HG03039 (cell line): ENCODE measurements around the gene SLC43A2.
"Not testable (repeated sequence)": the region's sequence is repeated elsewhere in the genome, so short reads cannot be mapped to it uniquely, and the experiment has no call there.

Experiments
- ATAC-seq: cut with Tn5 transposase; IDR thresholded peaks from one replicate; pipeline ENCODE4 v1.9.1; 2021; ENCODE audit warnings: mild to moderate bottlenecking, moderate library complexity; ENCODE audit not compliant: unreplicated experiment

The SLC43A2 gene

DNA sequence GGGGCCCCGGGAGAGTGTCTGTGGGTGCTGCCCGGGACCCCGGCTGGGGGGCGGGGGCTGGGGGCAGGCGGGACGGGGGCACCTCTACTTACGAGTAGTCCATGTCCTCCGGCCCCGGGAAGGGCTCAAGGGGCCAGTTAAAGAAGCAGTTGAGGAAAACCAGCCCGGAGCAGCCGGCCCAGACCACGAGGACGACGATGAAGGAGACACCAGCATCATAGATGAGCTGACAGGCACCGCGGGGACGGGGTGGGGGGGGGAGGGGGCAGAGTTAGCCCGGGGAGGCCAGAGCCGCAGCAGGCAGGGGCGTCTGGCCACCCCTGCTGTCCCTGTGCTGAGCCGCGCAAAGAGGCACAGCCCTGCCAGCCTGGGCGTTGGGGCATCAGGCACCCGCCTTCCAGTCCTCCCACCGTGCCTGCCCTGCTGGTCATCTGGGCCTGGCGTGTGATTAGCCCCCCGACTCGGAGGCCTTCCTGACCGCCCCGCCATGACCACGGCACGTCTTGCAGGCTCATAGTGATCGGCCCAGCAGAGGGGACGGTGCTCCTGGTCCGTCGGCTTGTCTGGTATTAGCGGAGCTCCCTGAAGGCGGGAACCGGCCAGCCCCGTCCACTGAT, 37.1 kb downstream of the SLC43A2 start:
- no peak for ATAC-seq

DNA sequence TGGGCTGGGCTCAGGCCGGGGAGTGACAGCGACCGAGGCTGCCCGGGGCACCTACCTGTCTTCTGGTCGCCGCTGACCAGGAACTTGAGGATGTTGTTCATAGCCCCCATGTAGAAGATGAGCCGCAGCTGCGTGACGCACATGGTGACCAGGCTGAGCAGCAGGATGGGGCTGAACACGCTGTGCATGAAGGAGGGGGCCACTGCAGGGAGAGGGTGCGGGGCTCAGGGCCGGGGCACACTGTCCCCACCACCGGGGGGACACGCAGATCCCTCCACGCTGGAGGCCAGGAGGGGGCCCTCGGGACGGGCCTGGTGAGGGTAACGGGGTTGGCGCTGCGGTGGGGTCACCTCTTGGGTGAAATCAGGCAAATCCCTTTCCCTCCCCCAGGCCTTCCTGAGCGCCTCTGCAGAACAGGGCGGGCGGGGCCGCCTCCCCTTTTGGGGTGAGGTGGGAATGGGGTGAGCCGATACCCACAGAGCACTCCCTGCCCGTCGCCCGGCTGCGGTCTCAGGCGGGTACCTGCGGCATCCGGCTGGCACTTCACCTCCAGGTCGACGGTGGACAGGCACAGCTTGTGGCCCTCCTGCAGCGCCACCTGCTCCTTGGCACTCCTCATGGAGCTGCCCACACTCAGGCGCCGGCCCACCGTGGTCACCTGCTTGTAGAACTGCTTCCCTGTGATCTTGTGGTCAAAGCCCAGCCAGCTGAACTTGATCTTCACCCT, 37.7 kb downstream of the SLC43A2 start:
- no peak for ATAC-seq

DNA sequence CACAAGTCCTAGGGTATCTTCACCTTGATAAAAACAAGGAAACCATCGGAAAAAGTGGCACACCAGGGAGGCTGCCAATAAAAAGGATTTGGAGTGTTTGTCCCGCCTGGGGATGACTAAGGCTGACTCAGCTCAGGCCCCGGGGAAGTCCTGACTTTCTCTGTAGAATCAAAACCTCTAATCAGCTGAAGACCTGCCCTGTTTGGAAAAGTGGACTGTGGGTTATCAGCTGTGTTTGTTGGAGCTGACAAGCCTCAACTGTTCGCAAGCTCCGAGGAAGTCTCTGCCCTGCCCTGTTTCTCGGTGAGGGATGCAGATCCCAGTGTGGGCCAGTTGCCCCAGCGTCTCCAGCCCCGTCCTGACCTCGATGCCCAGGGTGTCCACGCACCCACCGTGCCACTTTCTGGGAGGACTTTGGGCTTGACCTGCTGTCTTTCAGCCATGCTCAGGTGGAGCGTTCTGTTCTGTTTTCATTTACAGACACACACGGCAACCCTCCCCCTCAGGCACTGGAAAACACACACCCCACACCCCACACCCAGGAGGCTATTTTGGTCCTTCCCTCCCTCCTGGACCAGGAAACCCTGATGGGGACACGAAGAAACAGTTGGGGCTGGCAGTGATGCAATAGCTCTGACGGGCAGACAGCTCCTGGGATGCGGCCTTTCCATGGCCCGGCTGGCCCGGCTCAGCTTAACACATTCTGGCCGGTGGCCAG, 38.4 kb downstream of the SLC43A2 start:
- no peak for ATAC-seq

DNA sequence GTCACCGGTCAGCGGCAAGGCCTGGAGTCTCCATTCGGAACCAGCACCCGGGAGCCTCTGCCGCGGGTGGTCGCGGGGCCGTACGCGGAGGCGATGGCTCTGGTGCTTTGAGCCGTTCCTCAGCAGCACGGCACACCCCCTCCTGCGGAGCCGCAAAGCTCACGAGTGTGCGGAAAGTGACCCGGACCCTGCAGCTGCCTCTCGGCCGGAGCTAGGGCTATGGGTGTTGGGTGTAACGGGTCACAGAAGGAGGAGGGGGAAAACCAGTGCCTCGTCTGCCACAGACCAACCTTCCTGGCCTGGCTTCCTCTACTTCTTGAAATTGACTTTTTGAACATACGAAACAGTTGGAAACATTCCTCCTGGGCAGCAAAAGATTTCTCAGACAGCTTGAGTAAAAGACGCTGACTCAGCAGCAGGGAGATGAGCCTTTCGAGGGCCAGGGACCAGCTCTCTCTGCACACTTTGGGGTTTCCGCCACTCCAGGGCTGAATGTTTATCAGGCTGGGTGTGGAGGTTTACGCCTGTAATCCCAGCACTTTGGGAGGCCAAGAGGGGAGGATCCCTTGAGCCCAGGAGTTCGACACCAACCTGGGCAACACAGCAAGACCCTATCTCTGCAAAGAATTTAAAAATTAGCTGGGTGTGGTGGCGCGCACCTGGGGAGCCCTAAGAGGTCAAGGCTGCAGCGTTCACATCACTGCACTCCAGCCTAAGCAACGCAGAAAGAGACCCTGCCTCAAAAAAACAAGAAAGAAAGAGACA, 39.6 kb downstream of the SLC43A2 start:
- no peak for ATAC-seq

DNA sequence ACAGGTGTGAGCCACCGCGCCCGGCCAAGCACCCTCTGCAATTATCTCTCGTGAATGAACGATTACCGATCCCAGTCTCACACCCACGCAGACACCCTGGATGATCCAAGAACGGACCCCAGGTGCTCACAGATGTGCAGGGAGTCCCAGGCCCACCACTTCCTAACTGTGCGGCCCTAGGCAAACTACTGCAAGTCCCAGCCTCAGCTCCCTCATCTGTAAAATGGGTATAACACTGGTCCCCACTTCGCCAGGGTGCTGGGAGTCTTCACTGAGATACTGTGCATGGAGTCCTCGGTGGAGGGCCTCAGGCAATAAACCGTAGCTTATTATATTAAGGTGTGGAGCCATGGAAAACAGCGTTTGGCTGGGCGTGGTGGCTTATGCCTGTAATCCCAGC, 44.5 kb downstream of the SLC43A2 start:
- ATAC-seq: no peak

DNA sequence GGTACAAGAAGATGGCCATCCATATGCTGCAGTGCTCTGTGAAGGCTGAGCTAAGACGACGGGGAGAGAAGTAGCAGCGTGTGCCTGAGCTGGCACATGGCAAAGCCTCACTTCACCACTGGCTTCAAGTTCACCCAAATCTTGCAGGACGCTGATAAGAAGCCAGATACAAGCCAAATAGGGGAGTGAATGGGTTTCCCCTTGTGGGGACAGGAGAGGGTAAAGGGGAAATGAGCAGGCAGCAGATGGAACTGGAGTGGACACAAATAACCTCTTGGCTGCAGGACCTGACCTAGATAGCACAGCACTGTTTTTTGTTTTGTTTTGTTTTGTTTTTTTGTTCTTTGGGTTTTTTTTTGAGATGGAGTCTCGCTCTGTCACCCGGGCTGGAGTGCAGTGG, 45.1 kb downstream of the SLC43A2 start:
- no peak for ATAC-seq

DNA sequence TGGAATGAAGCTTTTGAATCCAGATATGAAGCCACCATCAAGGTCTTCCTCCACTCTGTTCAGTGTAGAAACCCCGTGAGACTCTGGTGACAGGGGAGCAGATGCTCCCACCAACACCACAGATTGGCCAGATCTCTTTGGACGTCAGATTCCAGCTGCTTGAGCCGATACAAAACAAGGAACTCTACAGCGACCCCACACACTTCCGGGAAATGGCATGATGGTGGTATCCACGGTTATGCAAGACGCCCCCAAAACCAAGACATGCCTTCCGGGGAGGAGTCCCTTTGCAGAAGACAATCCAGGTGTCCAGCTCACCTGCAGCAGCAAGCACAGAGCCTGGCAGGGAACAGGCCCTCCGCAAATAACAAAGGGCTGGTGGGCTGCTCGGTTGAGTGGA, 46.3 kb downstream of the SLC43A2 start:
- no peak for ATAC-seq

DNA sequence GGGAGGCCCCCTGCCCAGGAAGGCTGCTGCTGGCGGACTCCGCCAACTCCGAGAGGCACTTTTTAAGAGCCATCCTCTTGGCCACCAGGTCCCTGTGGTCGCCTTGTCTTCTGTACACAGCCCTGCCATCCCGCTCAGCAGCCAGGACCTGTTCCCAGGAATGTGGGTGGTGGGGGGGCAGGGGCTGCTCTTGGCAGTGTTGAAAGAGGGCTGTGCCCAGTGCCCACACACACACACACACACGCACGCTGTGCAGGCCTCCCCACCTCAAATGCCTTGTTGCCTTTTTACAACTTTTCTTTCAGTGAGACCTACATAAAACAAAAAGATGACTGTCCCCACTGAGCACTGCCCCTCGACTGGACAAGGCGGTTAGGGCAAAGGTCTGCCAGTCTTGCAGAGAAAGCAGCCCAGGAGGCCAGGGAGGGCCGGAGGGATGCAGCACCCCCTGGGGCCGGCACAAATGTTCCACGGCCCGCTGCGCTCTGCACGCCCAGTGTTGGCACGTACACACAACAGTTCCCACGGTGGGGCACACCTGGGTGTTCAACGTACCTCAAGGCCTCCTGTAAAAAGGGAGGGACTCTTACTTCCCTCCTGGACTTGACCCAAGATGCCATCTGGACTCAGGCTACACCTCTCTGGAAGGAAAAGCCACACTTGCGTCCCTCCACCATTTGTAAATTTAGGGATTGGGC, 47.5 kb downstream of the SLC43A2 start:
- no peak for ATAC-seq

DNA sequence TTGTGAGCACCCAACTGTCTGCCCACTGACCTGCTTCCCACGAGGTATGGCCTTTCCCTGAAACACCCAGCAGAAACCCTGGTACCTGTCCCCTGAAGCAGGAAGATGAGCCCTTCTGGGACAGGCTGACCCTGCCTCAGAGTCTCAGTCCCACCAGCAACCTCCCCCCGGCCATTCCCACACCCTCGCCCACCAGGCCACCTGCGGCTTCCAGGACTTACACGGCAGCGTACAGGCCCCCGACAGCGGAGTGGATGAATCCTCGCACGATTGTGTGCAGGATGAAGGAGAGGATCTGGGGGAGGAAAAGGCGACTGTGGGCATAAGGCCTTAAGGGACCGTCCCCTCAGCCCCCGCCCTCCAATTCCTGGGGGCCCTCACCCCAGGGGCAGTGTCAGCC, 50.6 kb downstream of the SLC43A2 start:
- ATAC-seq: no peak

DNA sequence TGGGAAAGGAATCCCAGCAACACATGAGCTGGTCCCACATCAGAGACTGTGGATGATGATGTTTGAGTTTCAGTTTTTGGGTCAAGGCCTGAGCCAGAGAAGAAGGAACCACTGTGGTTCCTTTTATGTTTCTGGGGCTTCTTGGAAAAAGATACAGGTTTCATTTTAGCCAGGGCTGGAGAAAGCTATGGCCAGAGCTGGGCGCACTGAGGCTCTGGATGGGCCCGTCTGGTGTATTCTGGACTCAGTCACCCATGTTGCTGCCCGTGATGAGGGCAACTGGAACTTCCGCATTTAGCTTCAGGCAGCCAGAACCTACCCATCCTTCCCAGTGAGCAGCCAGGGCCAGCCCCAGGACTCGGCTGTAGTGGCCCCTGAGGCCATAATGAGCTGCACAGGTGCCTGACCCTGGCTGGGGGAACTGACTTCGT, 51.0 kb downstream of the SLC43A2 start:
- no peak for ATAC-seq

DNA sequence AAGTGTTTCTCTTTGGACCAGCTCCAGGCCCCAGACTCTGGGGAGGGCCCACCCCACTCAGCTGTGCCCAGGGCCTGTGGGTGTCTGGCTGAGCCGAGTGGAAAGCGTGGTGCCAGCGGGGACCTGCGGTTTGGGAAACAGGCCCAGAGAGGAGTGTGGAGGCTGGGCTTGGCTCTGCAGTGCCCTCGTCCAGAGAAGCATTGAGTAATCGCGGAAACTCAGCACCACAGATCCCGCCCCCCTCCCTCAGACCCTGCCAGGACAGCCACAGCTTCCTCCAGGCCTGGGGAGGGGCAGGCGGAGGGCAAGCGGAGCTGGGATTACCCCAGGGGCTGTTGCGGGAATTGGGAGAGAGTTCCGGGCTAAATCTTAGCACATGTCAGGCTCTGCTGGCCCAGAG, 51.5 kb downstream of the SLC43A2 start:
- ATAC-seq: no peak

DNA sequence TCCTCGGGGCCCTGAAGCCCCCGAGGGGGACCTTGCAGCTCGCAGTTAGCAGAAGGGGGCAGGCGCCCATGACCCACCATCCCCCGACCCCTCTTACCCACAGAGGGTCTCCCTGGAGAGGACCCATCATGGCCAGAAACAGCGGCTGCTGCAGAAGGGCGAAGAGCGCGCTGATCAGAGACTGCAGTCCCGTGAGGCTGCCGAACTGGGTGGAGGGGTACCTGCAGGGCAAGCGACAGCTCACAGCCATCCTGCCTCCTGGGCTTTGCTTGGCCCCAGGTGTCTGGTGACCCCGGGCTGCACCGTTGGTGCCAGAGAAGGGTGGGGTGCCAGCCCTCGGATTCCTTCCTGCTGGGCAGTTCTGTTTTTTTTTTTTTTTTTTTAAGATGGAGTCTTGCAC, 52.1 kb downstream of the SLC43A2 start:
- ATAC-seq: no peak

DNA sequence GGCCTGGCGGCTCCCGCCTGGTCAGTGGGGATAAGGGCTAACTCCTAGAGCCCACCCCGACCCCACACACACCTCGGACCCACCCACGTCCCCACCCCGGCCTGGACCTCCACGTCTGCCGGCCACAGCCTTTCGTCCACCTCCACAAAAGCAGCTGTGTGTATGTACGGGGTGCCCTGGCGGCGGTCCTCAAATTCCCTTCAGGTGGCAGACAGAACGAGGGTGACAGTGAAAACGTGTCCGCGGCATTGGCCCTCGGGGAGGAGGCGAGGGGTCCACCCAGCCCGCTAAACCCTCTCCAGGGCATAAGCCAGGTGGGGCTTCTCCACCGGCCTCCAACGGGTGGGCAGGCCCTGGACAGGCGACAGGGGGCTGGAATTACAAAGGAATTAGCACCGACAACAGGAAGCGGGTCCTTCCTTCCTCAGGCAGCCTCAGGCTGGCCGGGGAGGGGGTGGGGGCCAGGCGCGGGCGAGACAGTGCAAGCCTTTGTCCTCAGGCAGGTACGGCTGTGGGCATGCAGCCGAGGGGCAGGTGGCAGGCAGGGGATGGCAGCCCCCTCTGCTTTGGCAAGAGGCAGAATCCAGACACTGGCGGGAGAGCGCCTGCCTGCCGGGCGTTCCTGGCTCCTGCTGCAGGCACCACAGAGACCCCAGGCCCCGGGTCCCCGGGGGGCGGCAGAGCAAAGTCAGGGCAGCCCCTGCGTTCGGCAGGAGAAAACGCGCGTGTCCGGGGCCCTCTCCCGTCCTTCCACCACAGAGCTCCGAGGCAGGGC, 53.8 kb downstream of the SLC43A2 start:
- no peak for ATAC-seq

DNA sequence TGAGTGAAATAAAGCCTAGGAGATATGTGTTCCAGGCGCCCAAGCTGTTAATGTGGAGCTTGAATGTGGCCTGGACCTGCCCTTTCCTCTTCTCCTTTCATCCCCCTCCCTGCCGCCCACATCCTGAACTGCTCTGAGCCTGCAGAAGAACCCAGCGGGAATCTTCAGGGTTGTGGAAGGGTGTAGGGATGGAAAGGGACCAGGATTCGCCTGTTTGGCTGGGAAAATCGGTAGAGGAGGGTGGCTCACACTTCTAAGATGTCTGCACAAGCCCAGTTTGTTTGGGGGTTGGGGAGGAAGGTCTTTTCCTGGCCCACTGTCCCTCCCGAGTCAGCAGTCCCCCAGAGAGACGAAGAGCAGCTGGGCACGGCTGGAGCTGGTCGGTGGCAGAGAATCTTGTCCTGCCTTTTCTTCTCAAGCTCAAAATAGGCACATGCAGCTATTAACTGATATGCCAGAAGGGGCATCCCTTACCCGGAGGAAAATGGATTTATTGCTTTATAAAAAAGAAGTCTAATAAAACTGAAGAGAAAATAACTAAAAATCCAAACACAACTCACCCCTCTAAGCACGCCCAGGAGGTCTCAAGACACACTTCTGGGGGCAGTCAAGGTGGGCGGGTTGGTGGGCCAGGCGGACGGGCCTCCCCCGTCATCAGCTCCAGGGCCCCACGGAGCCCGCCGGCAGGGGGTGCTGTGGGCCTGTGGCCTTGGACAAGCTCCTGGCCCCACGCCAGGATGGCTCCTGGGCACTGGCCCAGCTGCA, 54.5 kb downstream of the SLC43A2 start:
- no peak for ATAC-seq

DNA sequence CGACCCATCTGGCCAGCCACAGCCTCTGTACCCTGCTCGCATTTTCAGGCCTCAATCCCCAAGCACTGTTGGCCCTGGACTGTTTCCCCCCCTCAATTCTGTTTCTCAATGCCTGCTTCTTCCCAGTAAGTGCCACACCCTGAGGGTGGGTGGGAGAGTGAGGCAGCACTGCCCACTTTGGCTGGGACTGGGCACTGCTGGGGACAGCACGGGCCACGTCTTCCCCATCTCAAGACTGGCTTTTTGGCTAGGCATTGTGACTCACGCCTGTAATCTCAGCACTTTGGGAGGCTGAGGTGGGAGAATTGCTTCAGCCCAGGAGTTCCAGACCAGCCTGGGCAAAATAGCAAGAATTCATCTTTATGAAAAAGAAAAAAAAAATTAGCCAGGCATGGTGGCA, 56.0 kb downstream of the SLC43A2 start:
- not testable (repeated sequence) for ATAC-seq

DNA sequence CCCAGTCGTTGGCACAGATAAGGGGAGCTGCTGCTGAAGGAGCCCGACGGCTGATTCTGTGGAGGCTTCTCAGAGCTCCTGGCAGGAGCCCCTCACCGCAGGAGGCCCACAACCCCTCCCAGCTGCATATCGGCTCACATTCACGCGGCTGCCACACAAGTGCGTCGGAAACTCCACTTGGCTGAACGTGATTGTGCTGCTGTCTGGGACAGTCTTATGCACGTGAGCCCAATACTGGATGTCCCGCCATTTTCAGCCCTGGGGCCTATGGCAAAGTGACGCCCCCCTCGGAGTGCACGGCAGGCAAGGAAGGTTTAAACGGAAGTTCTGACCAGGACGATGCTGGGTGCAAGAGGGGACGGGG, 57.3 kb downstream of the SLC43A2 start:
- no peak for ATAC-seq

DNA sequence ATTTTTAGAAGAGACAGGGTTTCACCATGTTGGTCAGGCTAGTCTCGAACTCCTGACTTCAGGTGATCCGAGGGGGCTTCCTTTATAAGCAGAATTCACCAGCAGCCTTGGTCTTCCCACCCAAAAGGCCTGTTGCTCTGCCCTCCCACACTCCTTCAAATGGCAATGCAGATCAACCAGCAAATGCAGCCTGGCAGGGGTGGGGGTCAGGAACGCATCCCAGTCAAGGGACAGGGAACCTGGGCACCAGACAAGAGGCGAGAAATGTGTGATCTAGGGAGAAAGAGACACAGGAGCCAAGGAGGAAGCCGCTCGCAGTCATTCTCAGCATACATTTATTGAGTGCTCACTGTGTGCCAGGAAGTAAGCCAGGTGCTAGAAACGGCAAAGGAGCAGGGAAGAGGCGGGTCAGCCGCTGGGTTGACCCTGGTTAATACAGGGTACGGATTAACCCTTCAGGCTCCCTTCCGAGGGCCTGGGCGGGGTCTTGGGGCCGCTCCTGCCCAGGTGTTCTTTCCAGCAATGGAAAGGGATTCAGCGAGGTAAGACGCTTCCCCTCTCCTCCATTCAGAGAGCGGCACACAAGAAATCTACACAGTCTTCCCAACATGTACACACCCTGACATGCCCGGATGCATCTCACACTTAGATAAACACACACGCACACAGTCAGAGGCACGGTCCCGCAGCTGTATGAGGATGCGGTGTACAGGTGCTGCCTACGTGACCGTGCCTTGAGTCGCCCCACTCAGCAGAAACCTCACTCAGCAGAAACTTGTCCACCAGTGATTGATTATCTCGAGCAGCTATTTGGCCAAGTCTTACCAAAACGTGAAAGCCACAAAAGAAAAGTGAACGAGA, 59.5 kb downstream of the SLC43A2 start:
- ATAC-seq: no peak

DNA sequence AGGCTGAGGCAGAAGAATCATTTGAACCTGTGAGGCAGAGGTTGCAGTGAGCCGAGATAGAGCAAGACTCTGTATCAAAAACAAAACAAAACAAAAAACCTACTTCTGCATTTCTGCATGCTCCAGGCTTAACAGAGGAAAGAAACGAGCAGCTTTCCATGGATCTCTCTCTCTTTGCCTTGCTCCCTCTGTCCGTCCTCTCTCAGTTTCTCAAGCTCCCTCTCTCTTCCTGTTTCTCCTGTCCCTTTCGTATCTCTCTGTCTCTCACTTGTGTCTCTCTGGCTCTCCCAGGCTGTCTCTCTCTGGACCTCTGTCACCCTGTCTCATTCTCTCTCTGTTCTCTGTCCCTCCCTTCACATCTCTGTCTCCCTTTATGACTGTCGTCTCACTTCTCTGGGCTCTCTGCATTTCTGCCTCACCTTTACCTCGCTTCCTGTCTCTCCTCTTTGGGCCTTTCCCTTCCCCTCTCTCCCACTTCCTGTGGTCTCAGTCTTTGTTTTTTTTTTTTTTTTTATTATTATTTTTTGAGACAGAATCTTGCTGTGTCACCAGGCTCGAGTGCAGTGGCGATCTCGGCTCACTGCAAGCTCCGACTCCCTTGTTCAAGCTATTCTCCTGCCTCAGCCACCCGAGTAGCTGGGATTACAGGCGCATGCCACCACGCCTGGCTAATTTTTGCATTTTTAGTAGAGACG, 62.0 kb downstream of the SLC43A2 start:
- no peak for ATAC-seq
